GM19023 (cell line): ENCODE data around the gene FJX1.

Experiments
- ATAC-seq: cut with Tn5 transposase; IDR thresholded peaks from one replicate; pipeline ENCODE4 v1.9.1; 2021; ENCODE audit warnings: mild to moderate bottlenecking, moderate library complexity; ENCODE audit not compliant: unreplicated experiment

The FJX1 gene

GRCh38 chr11:35605706-35606105, 12.6 kb upstream of the FJX1 start:
- ATAC-seq, result no peak

- no peak for ATAC-seq
These were observed 12.1 kb upstream of the FJX1 start for GRCh38 chr11:35606206-35606605.

GRCh38 chr11:35608502-35608901, 9.8 kb upstream of the FJX1 start:
- ATAC-seq, result no peak

GRCh38 chr11:35609656-35610055, 8.6 kb upstream of the FJX1 start:
- ATAC-seq, result no peak

- no peak for ATAC-seq
These were observed 7.6 kb upstream of the FJX1 start for GRCh38 chr11:35610631-35611030.

- ATAC-seq, result no peak
These were observed 6.5 kb upstream of the FJX1 start for GRCh38 chr11:35611741-35612140.

- ATAC-seq, result no peak
These were observed 3.2 kb upstream of the FJX1 start for GRCh38 chr11:35614939-35615569.

- no peak for ATAC-seq
These were observed 2.0 kb upstream of the FJX1 start for GRCh38 chr11:35615921-35616900.

GRCh38 chr11:35617316-35617686, 959 bp upstream of the FJX1 start:
- ATAC-seq, result no peak

- ATAC-seq, result peak; percentile 41
These were observed 346 bp downstream of the FJX1 start for GRCh38 chr11:35618497-35619115.

GRCh38 chr11:35619116-35619854, 1.0 kb downstream of the FJX1 start:
- peak; percentile 29 for ATAC-seq

- no peak for ATAC-seq
These were observed 1.8 kb downstream of the FJX1 start for GRCh38 chr11:35619855-35620640.

- no peak for ATAC-seq
These were observed 2.5 kb downstream of the FJX1 start for GRCh38 chr11:35620795-35621194.

- no peak for ATAC-seq
These were observed 3.4 kb downstream of the FJX1 start for GRCh38 chr11:35621620-35622019.

- no peak for ATAC-seq
These were observed 3.8 kb downstream of the FJX1 start for GRCh38 chr11:35622070-35622469.

- no peak for ATAC-seq
These were observed 5.4 kb downstream of the FJX1 start for GRCh38 chr11:35623621-35624168.

- no peak for ATAC-seq
These were observed 6.1 kb downstream of the FJX1 start for GRCh38 chr11:35624316-35624715.

GRCh38 chr11:35624781-35625180, 6.5 kb downstream of the FJX1 start:
- no peak for ATAC-seq

GRCh38 chr11:35626501-35626900, 8.2 kb downstream of the FJX1 start:
- ATAC-seq, result no peak

GRCh38 chr11:35629511-35629910, 11.3 kb downstream of the FJX1 start:
- no peak for ATAC-seq
